HEK293 (cell line): Measurements from ENCODE around the gene NOVA1.

Experiments
- CTCF ChIP-seq: fragments of 450-650 bp; formaldehyde crosslinking; IDR thresholded peaks from 2 replicates; pipeline ENCODE4 v1.5.1; 2016; ENCODE audit warnings: missing biosample characterization, missing genetic modification characterization
- YY1 ChIP-seq: fragments of 450-650 bp; formaldehyde crosslinking; IDR thresholded peaks from 2 replicates; pipeline ENCODE4 v1.5.1; 2018; ENCODE audit warnings: missing biosample characterization, missing genetic modification characterization
- ZNF146 ChIP-seq: fragments of 450-650 bp; formaldehyde crosslinking; IDR thresholded peaks from 2 replicates; pipeline ENCODE4 v1.5.1; 2016; ENCODE audit warnings: missing biosample characterization, missing genetic modification characterization

DNA sequence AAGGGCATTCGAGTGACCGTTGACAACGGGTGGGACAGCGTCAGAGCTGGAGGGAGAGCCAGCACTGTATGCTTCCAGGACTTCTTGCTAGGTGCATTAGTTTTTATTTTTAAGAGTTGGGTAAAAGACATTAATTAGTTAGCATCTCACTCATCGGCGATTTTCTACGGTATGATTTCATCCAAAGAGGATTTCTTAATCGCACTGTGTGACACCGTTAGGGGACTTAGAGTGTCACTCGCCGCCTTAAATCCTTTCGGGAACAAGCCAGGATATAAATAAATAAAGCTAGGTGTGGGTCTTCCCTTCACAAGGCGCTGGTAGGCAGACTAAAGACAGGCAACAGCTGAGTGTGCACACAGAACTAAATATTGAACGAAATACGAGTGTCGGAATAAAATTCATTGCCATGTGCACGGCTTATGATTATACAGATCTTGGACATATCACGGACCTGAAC lies 869 bp upstream of the NOVA1 start:
- no peak for TF ChIP-seq CTCF
- no peak for TF ChIP-seq YY1 (tag by site-specific recombination)
- no peak for TF ChIP-seq ZNF146 (tag by site-specific recombination)
